Ovary (tissue), 3 donors: ENCODE data around the gene SNX30.

Experiments
- EP300 ChIP-seq: sonication (generic); formaldehyde crosslinking; IDR thresholded peaks from one replicate; pipeline ENCODE4 v1.6.1; 2017; ENCODE audit warnings: antibody characterized with exemption
- POLR2A ChIP-seq: fragments of 450-650 bp; IDR thresholded peaks from one replicate; pipeline ENCODE4 v1.6.1; 2017; ENCODE audit warnings: antibody characterized with exemption, mild to moderate bottlenecking, moderate library complexity
- TF ChIP-seq, protein P1 (sequence below), 3 donors: fragments of 450-650 bp in 2 of 3; fragments of 200-600 bp in 1 of 3; IDR thresholded peaks; one replicate each; pipeline versions ENCODE4 v1.5.1 to v1.8.0; 2016 to 2022; ENCODE audit warnings: antibody characterized with exemption in 3 of 3, mild to moderate bottlenecking in 1 of 3
- donor health status: DM: no; HTN: no; CAD: no.

DNA sequence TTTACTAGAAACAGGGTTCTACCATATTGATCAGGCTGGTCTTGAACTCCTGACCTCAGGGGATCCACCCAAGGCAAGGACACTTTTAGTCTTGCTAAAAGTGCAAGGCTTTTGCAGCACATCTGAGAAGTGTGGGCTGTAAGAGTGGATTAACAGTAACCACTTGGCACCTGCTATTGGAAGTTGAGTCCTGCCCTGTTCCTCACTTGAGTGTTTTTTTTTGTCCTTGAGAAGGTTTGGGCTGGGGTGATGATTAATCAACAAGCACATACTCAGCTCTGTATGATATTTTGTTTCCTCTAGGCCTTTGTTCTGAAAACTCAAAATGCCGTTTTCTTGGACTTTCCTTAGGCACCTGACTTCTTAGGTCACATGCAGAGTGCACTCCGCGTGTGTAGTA lies 37.4 kb downstream of the SNX30 start:
- TF ChIP-seq, protein P1, sequence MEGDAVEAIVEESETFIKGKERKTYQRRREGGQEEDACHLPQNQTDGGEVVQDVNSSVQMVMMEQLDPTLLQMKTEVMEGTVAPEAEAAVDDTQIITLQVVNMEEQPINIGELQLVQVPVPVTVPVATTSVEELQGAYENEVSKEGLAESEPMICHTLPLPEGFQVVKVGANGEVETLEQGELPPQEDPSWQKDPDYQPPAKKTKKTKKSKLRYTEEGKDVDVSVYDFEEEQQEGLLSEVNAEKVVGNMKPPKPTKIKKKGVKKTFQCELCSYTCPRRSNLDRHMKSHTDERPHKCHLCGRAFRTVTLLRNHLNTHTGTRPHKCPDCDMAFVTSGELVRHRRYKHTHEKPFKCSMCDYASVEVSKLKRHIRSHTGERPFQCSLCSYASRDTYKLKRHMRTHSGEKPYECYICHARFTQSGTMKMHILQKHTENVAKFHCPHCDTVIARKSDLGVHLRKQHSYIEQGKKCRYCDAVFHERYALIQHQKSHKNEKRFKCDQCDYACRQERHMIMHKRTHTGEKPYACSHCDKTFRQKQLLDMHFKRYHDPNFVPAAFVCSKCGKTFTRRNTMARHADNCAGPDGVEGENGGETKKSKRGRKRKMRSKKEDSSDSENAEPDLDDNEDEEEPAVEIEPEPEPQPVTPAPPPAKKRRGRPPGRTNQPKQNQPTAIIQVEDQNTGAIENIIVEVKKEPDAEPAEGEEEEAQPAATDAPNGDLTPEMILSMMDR (IDR thresholded peaks at IDR 0.05), result no peak
- TF ChIP-seq POLR2A, result no peak
- no peak for TF ChIP-seq EP300
